HepG2 (cell line): ENCODE measurements around the gene ARHGAP22. TPM values are rescaled to one million over a fixed set of nuclear protein-coding genes. Genes with fewer than 3 reads are reported as not detected.

Experiments used
- ATAC-seq: fragments of 200-7000 bp; cut with Tn5 transposase; 3 replicates; pipeline ENCODE4 v1.9.1; 2020; ENCODE audit warnings: mild to moderate bottlenecking, moderate library complexity
- BruUV-seq: library from RNA; stranded (reverse); fragments of 400-500 nt; replicated peaks from 2 replicates; lab custom pipeline; 2021; lab: Mats Ljungman, UMichigan
- CTCF ChIA-PET: fragments of 300-600 bp; formaldehyde crosslinking; extraction: SDS; loops from one replicate; lab custom pipeline; 2021; ENCODE audit warnings: low total read pairs, inconsistent platforms, low intra/inter-chr PET ratio; lab: Yijun Ruan, JAX
- POLR2A ChIA-PET: fragments of 350-600 bp; sonication (Branson Sonifier 250); formaldehyde crosslinking; loops from one replicate; lab custom pipeline; 2020; ENCODE audit warnings: antibody characterized with exemption, inconsistent platforms; lab: Yijun Ruan, JAX
- DNase-seq: peaks from one replicate; pipeline ENCODE4 v3.0.0-alpha.2; 2015; ENCODE audit warnings: low spot score
- FAIRE-seq: peaks from 3 replicates; lab custom pipeline; 2011; peaks lifted over from hg19 to GRCh38; lab: Jason Lieb, UNC
- H2AFZ ChIP-seq: one replicate; pipeline ENCODE4 v1.6.1; 2011; ENCODE audit warnings: low read length, inconsistent platforms
- H3K27ac ChIP-seq: fragments of 300-600 bp; 3 replicates; pipeline ENCODE4 v1.8.0; 2011; ENCODE audit warnings: mixed run types, mild to moderate bottlenecking, mixed read lengths, low read length, inconsistent platforms; ENCODE audit not compliant: insufficient read depth; ENCODE audit errors: extremely low read length
- H3K27me3 ChIP-seq, 2 experiments: fragments of 200-600 bp in 1 of 2; 2 replicates in 1 of 2; 3 replicates in 1 of 2; pipeline versions ENCODE4 v1.6.0 to v1.8.0; 2011; ENCODE audit warnings: low read length in 2 of 2, mild to moderate bottlenecking in 2 of 2, moderate library complexity in 2 of 2, inconsistent platforms in 1 of 2; ENCODE audit not compliant: insufficient read depth in 2 of 2, control insufficient read depth in 1 of 2
- H3K36me3 ChIP-seq, 2 experiments: fragments of 200-600 bp in 1 of 2; replicated peaks in 1 of 2; 2 replicates in 1 of 2; 3 replicates in 1 of 2; pipeline versions ENCODE4 v1.5.1 to v1.8.0; 2011; ENCODE audit warnings: low read length in 2 of 2, inconsistent platforms in 1 of 2; ENCODE audit not compliant: insufficient read depth in 2 of 2, control insufficient read depth in 1 of 2
- H3K4me1 ChIP-seq: 2 replicates; pipeline ENCODE4 v1.5.1; 2012; ENCODE audit warnings: low read length, inconsistent platforms; ENCODE audit not compliant: insufficient read depth
- H3K4me2 ChIP-seq: 2 replicates; pipeline ENCODE4 v1.6.0; 2011; ENCODE audit warnings: low read depth, low read length, inconsistent platforms
- H3K4me3 ChIP-seq, 3 experiments: fragments of 200-600 bp in 1 of 3; sonication (generic), shearing (Covaris generic) in 1 of 3; replicated peaks in 1 of 3; 2 replicates each; pipeline ENCODE4 v1.5.1; 2011 to 2016; ENCODE audit warnings: low read length in 3 of 3, inconsistent platforms in 2 of 3, low read depth in 2 of 3, mild to moderate bottlenecking in 2 of 3, control low read depth in 1 of 3, mixed read lengths in 1 of 3; ENCODE audit not compliant: insufficient read depth in 1 of 3
- H3K79me2 ChIP-seq: one replicate; pipeline ENCODE4 v1.6.1; 2011; ENCODE audit warnings: low read length, inconsistent platforms; ENCODE audit not compliant: insufficient read depth
- H3K9ac ChIP-seq: 2 replicates; pipeline ENCODE4 v1.6.0; 2011; ENCODE audit warnings: mild to moderate bottlenecking, low read depth, low read length, inconsistent platforms; ENCODE audit not compliant: insufficient read depth
- H3K9me3 ChIP-seq: 2 replicates; pipeline ENCODE4 v1.5.1; 2012; ENCODE audit warnings: mild to moderate bottlenecking, low read length
- H4K20me1 ChIP-seq: 2 replicates; pipeline ENCODE4 v1.6.0; 2011; ENCODE audit warnings: inconsistent platforms, mild to moderate bottlenecking, low read length, moderate library complexity; ENCODE audit not compliant: insufficient read depth
- LRRFIP1 ChIP-seq: sonication (generic); formaldehyde crosslinking; conservative IDR thresholded peaks from 2 replicates; pipeline ENCODE4 v1.4.0; 2020; ENCODE audit warnings: missing genetic modification reagents
- NBN ChIP-seq: fragments of 450-650 bp; conservative IDR thresholded peaks from 2 replicates; pipeline ENCODE4 v1.6.1; 2017
- REXO4 ChIP-seq: sonication (generic); formaldehyde crosslinking; IDR thresholded peaks from 2 replicates; pipeline ENCODE4 v1.8.0; 2022; ENCODE audit warnings: missing genetic modification reagents, mild to moderate bottlenecking, borderline replicate concordance
- YEATS2 ChIP-seq: sonication (generic); formaldehyde crosslinking; IDR thresholded peaks from 2 replicates; pipeline ENCODE4 v1.4.0; 2020; ENCODE audit warnings: missing genetic modification reagents, borderline replicate concordance
- ZNF512 ChIP-seq: sonication (generic); formaldehyde crosslinking; IDR thresholded peaks from 2 replicates; pipeline ENCODE4 v1.4.0; 2020; ENCODE audit warnings: mild to moderate bottlenecking, missing genetic modification reagents
- ZNF629 ChIP-seq: sonication (generic); formaldehyde crosslinking; conservative IDR thresholded peaks from 2 replicates; pipeline ENCODE4 v1.5.0; 2020; ENCODE audit warnings: missing genetic modification reagents
- ZNF747 ChIP-seq: sonication (generic); formaldehyde crosslinking; IDR thresholded peaks from 2 replicates; pipeline ENCODE4 v1.8.1; 2023; ENCODE audit warnings: missing genetic modification reagents, mild to moderate bottlenecking, borderline replicate concordance
- WGBS: methylation state at CpG from one replicate; pipeline ENCODE4 v1.1.6; 2017; ENCODE audit warnings: low lambda C conversion rate; 5-methylcytosine and 5-hydroxymethylcytosine counted together
- in situ Hi-C: cut with HindIII; loops from 2 replicates; pipeline ENCODE4 v1.10.0; 2017; ENCODE audit warnings: low pct_unique_long_range_greater_than_20kb; ENCODE audit not compliant: extremely low pct_ligation_motif_present
- intact Hi-C: fragments of 100-400 bp; cut with micrococcal nuclease; formaldehyde crosslinking; loops from one replicate; pipeline ENCODE4 v1.10.0; 2022; ENCODE audit not compliant: unreplicated experiment
- polyA plus RNA-seq, 8 experiments: library from polyadenylated mRNA; depleted of rRNA in 3 of 8; stranded (reverse) in 7 of 8; unstranded in 1 of 8; fragments of >200 nt; fragmentation: Illumina TruSeq in 4 of 8; extraction: Trizol in 4 of 8; gene quantifications; 2 replicates each; pipeline versions ENCODE4 v1.2.1 to v1.2.3, GENCODE V29; 2011 to 2016; ENCODE audit warnings: low read depth in 4 of 8, missing spikeins in 1 of 8, mixed read lengths in 1 of 8; ENCODE audit not compliant: insufficient read depth in 1 of 8
- total RNA-seq, 5 experiments: library from RNA; depleted of rRNA; stranded (reverse); fragments of >200 nt; fragmentation: Illumina TruSeq; extraction: Trizol; gene quantifications; 2 replicates each; pipeline ENCODE4 v1.2.3, GENCODE V29; 2016; ENCODE audit warnings: low read depth in 1 of 5
- TF ChIP-seq, protein P1 (sequence below): sonication (generic); formaldehyde crosslinking; IDR thresholded peaks from 2 replicates; pipeline ENCODE4 v1.5.0; 2020; ENCODE audit warnings: mild to moderate bottlenecking, missing genetic modification reagents
- TF ChIP-seq, protein P2 (sequence below), 2 experiments: sonication (generic) in 1 of 2; formaldehyde crosslinking in 1 of 2; IDR thresholded peaks; 2 replicates each; pipeline versions ENCODE4 v1.6.1 to v1.9.0; 2014 to 2022; ENCODE audit warnings: antibody characterized with exemption in 1 of 2, borderline replicate concordance in 1 of 2, inconsistent platforms in 1 of 2, low read depth in 1 of 2, missing genetic modification reagents in 1 of 2

ARHGAP22 gene
- total and polyA plus RNA-seq, 2 of the 13 experiments (the other 11 are each of a cell fraction or from before 2014, with no cell fraction given) = 0.08 to 0.38 TPM

DNA sequence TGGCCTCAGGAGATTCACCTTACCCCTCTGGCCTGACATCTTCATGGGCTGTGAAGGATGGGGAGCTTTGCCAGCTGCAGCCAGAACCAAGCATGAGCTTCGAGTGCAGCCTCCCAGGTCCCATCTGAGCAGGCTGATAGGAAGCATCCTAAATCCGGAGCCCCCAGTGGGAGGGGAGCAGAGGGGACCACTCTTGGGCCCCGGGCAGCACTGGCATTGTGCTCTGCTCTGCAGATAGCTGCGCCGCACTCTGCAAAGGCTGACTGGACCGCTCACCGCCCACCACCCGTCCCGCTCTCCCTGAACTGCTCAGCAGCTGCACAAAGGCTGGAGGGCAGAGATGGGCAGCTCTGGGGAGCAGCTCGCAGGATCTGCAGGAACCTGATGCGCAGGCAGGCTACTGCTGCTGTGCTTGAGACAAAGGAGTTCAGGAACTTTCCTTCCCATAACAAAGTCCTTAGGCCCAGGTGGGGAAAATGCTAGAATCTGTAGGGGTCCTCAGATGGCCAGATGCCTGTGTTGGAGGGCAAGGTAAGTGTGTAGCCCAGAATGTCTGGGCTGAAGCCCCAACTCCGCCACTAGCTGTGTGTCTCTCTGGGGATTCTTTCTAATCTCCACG, 51.8 kb downstream of the ARHGAP22 start:
- in situ Hi-C loops (loop anchor here (5.0 kb wide), 1 partner anchor 104 kb away; no protein-coding TSS in a partner anchor), intact Hi-C loops (loop anchor here (1.0 kb wide), 1 partner anchor 103 kb away; no protein-coding TSS in a partner anchor)
- POLR2A ChIA-PET = no interaction called here
- TF ChIP-seq ZNF747 (CRISPR knock-in tag) (no peak), NBN (no peak), ZNF629 (CRISPR knock-in tag) (no peak), LRRFIP1 (CRISPR knock-in tag) (no peak), ZNF512 (CRISPR knock-in tag) (no peak), REXO4 (CRISPR knock-in tag) (no peak), YEATS2 (CRISPR knock-in tag) (no peak)
- TF ChIP-seq, protein P1, sequence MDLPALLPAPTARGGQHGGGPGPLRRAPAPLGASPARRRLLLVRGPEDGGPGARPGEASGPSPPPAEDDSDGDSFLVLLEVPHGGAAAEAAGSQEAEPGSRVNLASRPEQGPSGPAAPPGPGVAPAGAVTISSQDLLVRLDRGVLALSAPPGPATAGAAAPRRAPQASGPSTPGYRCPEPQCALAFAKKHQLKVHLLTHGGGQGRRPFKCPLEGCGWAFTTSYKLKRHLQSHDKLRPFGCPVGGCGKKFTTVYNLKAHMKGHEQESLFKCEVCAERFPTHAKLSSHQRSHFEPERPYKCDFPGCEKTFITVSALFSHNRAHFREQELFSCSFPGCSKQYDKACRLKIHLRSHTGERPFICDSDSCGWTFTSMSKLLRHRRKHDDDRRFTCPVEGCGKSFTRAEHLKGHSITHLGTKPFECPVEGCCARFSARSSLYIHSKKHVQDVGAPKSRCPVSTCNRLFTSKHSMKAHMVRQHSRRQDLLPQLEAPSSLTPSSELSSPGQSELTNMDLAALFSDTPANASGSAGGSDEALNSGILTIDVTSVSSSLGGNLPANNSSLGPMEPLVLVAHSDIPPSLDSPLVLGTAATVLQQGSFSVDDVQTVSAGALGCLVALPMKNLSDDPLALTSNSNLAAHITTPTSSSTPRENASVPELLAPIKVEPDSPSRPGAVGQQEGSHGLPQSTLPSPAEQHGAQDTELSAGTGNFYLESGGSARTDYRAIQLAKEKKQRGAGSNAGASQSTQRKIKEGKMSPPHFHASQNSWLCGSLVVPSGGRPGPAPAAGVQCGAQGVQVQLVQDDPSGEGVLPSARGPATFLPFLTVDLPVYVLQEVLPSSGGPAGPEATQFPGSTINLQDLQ (CRISPR knock-in tag) = no peak
- TF ChIP-seq, protein P2, sequence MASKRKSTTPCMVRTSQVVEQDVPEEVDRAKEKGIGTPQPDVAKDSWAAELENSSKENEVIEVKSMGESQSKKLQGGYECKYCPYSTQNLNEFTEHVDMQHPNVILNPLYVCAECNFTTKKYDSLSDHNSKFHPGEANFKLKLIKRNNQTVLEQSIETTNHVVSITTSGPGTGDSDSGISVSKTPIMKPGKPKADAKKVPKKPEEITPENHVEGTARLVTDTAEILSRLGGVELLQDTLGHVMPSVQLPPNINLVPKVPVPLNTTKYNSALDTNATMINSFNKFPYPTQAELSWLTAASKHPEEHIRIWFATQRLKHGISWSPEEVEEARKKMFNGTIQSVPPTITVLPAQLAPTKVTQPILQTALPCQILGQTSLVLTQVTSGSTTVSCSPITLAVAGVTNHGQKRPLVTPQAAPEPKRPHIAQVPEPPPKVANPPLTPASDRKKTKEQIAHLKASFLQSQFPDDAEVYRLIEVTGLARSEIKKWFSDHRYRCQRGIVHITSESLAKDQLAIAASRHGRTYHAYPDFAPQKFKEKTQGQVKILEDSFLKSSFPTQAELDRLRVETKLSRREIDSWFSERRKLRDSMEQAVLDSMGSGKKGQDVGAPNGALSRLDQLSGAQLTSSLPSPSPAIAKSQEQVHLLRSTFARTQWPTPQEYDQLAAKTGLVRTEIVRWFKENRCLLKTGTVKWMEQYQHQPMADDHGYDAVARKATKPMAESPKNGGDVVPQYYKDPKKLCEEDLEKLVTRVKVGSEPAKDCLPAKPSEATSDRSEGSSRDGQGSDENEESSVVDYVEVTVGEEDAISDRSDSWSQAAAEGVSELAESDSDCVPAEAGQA (IDR thresholded peaks at IDR 0.05; ENCODE audit: low read depth) = no peak
- TF ChIP-seq, protein P2 (CRISPR knock-in tag; IDR thresholded peaks at IDR 0.05; ENCODE audit: borderline replicate concordance) = no peak

More for the DNA sequence above, 51.8 kb downstream of the ARHGAP22 start:
- no TSS peak for BruUV-seq
- no peak for FAIRE-seq
- DNase-seq = no peak
- Histone ChIP-seq H3K79me2 (no peaks in the 10 kb centered on the region), H3K4me3 (no peak overlapping the region), H4K20me1 (no peaks in the 10 kb centered on the region), H3K36me3 (no peaks in the 10 kb centered on the region), H3K9me3 (no peaks in the 10 kb centered on the region), H3K4me2 (no peak overlapping the region), H3K4me1 (no peaks in the 10 kb centered on the region), H2AFZ (no peak overlapping the region), H3K27me3 (peaks cover 0 to 15% of the 10 kb centered on the region in 2 experiments; a peak in 3 of 5 replicates), H3K27ac (no peak overlapping the region), H3K9ac (no peak overlapping the region)
- CTCF ChIA-PET = no interaction called here
- 37% methylated on average over 10 of the region's 13 CpGs for WGBS
- ATAC-seq = no peak
